GM23338 (cell line): ENCODE measurements around the gene ACY1. TPM values are rescaled to one million over a fixed set of nuclear protein-coding genes. Genes with fewer than 3 reads are reported as not detected.

Source experiments
- ATAC-seq: fragments of 200-7000 bp; cut with Tn5 transposase; 3 replicates; pipeline ENCODE4 v1.9.1; 2020
- DNase-seq: peaks from one replicate; pipeline ENCODE4 v3.0.0-alpha.2; 2015; ENCODE audit warnings: low spot score
- H2AFZ ChIP-seq: fragments of 200-600 bp; sonication (generic); 2 replicates; pipeline ENCODE4 v1.8.0; 2016; ENCODE audit warnings: antibody characterized with exemption, mild to moderate bottlenecking, moderate library complexity
- H3F3A ChIP-seq: fragments of 200-600 bp; sonication (generic); replicated peaks from 2 replicates; pipeline ENCODE4 v1.8.0; 2017; ENCODE audit warnings: antibody characterized with exemption, mixed run types, low read depth
- H3K27ac ChIP-seq: fragments of 200-600 bp; sonication (generic); 2 replicates; pipeline ENCODE4 v1.6.1; 2016; ENCODE audit warnings: low read depth
- H3K27me3 ChIP-seq: fragments of 200-600 bp; sonication (generic); 2 replicates; pipeline ENCODE4 v1.8.0; 2016; ENCODE audit warnings: mild to moderate bottlenecking, mixed run types, moderate library complexity; ENCODE audit not compliant: insufficient read depth
- H3K36me3 ChIP-seq: fragments of 200-600 bp; sonication (generic); 2 replicates; pipeline ENCODE4 v1.8.0; 2016; ENCODE audit warnings: mild to moderate bottlenecking; ENCODE audit not compliant: insufficient read depth
- H3K4me1 ChIP-seq: fragments of 200-600 bp; sonication (generic); 2 replicates; pipeline ENCODE4 v1.8.0; 2016; ENCODE audit warnings: mild to moderate bottlenecking, moderate library complexity; ENCODE audit not compliant: insufficient read depth
- H3K4me2 ChIP-seq: fragments of 200-600 bp; sonication (generic); 2 replicates; pipeline ENCODE4 v1.7.1; 2017; ENCODE audit warnings: mixed run types
- H3K4me3 ChIP-seq: fragments of 200-600 bp; sonication (generic); 2 replicates; pipeline ENCODE4 v1.6.1; 2016; ENCODE audit warnings: mixed run types
- H3K79me2 ChIP-seq: fragments of 200-600 bp; sonication (generic); replicated peaks from 2 replicates; pipeline ENCODE4 v1.8.0; 2017; ENCODE audit warnings: mild to moderate bottlenecking; ENCODE audit not compliant: insufficient read depth
- H3K9me2 ChIP-seq: fragments of 200-600 bp; sonication (generic); 2 replicates; pipeline ENCODE4 v1.8.0; 2017; ENCODE audit not compliant: insufficient read depth
- H4K20me1 ChIP-seq: fragments of 200-600 bp; sonication (generic); replicated peaks from 2 replicates; pipeline ENCODE4 v1.8.0; 2017; ENCODE audit warnings: mild to moderate bottlenecking; ENCODE audit not compliant: insufficient read depth
- H3K27ac Mint-ChIP-seq: 2 replicates; pipeline ENCODE4 v1.8.0; 2020; ENCODE audit warnings: inconsistent platforms, mild to moderate bottlenecking, moderate library complexity, mixed read lengths
- H3K27me3 Mint-ChIP-seq: 3 replicates; pipeline ENCODE4 v1.8.0; 2022; ENCODE audit warnings: low read depth, mild to moderate bottlenecking, moderate library complexity, mixed read lengths, inconsistent platforms; ENCODE audit not compliant: insufficient read depth, poor library complexity
- H3K36me3 Mint-ChIP-seq: 3 replicates; pipeline ENCODE4 v1.8.0; 2021; ENCODE audit warnings: low read depth, mild to moderate bottlenecking, inconsistent platforms, moderate library complexity, mixed read lengths
- H3K4me1 Mint-ChIP-seq: 3 replicates; pipeline ENCODE4 v1.8.0; 2020; ENCODE audit warnings: mild to moderate bottlenecking, inconsistent platforms, mixed read lengths
- H3K4me3 Mint-ChIP-seq: 3 replicates; pipeline ENCODE4 v1.8.0; 2021; ENCODE audit warnings: moderate library complexity, mild to moderate bottlenecking, inconsistent platforms, mixed read lengths
- H3K9me3 Mint-ChIP-seq: 3 replicates; pipeline ENCODE4 v1.8.0; 2020; ENCODE audit warnings: moderate library complexity, mild to moderate bottlenecking, inconsistent platforms, mixed read lengths
- CREB1 ChIP-seq: fragments of 250-450 bp; sonication (Bioruptor Pico); IDR thresholded peaks from 2 replicates; pipeline ENCODE4 v1.5.0; 2020; ENCODE audit warnings: low read depth, mild to moderate bottlenecking, moderate library complexity
- CTCF ChIP-seq, 2 experiments: fragments of 200-600 bp in 1 of 2; sonication (generic) in 1 of 2; conservative IDR thresholded peaks; 2 replicates each; pipeline versions ENCODE4 v1.5.1 to v1.6.1; 2016 to 2017; ENCODE audit warnings: antibody characterized with exemption in 2 of 2, low read depth in 2 of 2, mild to moderate bottlenecking in 2 of 2, moderate library complexity in 1 of 2
- ETS1 ChIP-seq: IDR thresholded peaks from 2 replicates; pipeline ENCODE4 v1.6.1; 2016; ENCODE audit warnings: antibody characterized with exemption
- EZH2 ChIP-seq: fragments of 200-600 bp; sonication (generic); IDR thresholded peaks from one replicate; pipeline ENCODE4 v1.8.0; 2017; ENCODE audit warnings: antibody characterized with exemption, mild to moderate bottlenecking, low read depth; ENCODE audit not compliant: unreplicated experiment
- EZH2phosphoT487 ChIP-seq: fragments of 200-600 bp; sonication (generic); IDR thresholded peaks from one replicate; pipeline ENCODE4 v1.8.1; 2018; ENCODE audit warnings: antibody characterized with exemption; ENCODE audit not compliant: unreplicated experiment
- JUNB ChIP-seq: IDR thresholded peaks from one replicate; pipeline ENCODE4 v1.6.1; 2016; ENCODE audit warnings: antibody characterized with exemption; ENCODE audit not compliant: unreplicated experiment
- NANOG ChIP-seq: IDR thresholded peaks from 2 replicates; pipeline ENCODE4 v1.6.1; 2016; ENCODE audit warnings: antibody characterized with exemption, borderline replicate concordance
- POLR2AphosphoS5 ChIP-seq: IDR thresholded peaks from 2 replicates; pipeline ENCODE4 v1.6.1; 2016; ENCODE audit warnings: antibody characterized with exemption, low read depth
- REST ChIP-seq: IDR thresholded peaks from one replicate; pipeline ENCODE4 v1.6.1; 2018; ENCODE audit warnings: antibody characterized with exemption; ENCODE audit not compliant: unreplicated experiment
- STAT1 ChIP-seq: IDR thresholded peaks from one replicate; pipeline ENCODE4 v1.6.1; 2016; ENCODE audit warnings: antibody characterized with exemption; ENCODE audit not compliant: unreplicated experiment
- ZNF114 ChIP-seq: fragments of 250-450 bp; sonication (Bioruptor Pico); IDR thresholded peaks from 2 replicates; pipeline ENCODE4 v1.5.0; 2020; ENCODE audit warnings: mild to moderate bottlenecking, moderate library complexity
- ZNF331 ChIP-seq: fragments of 250-450 bp; sonication (Bioruptor Pico); IDR thresholded peaks from 2 replicates; pipeline ENCODE4 v1.5.0; 2020; ENCODE audit warnings: low read depth, mild to moderate bottlenecking, moderate library complexity
- ZNF462 ChIP-seq: fragments of 250-450 bp; sonication (Bioruptor Pico); IDR thresholded peaks from 2 replicates; pipeline ENCODE4 v1.5.0; 2020; ENCODE audit warnings: mild to moderate bottlenecking, moderate library complexity
- polyA plus RNA-seq: library from polyadenylated mRNA; unstranded; fragments of >200 nt; fragmentation: Nextera tagmentation; extraction: Ambion mirVana; gene quantifications from 2 replicates; pipeline ENCODE4 v1.2.1, GENCODE V29; 2016
- total RNA-seq: library from RNA; depleted of rRNA; stranded (reverse); fragments of >200 nt; shearing (Covaris generic); gene quantifications from 2 replicates; pipeline ENCODE4 v1.2.3, GENCODE V29; 2014

ACY1 gene
- total and polyA plus RNA-seq, 2 experiments from 2014 or later, result 38.4 to 62.8 TPM

GRCh38 chr3:51960386-51960785 lies 22.9 kb upstream of the ACY1 start:
- no peak overlapping the region for H3K27ac Mint-ChIP-seq

More at GRCh38 chr3:51960386-51960785, 22.9 kb upstream of the ACY1 start:
- no peaks in the 10 kb centered on the region for H3K79me2 ChIP-seq
- DNase-seq (no peak), ATAC-seq (no peak)
- Mint-ChIP-seq H3K27me3 (peaks cover 30% of the 10 kb centered on the region), H3K4me1 (peaks cover 24% of the 10 kb centered on the region), H3K9me3 (no peaks in the 10 kb centered on the region; the same call in 2 of the 3 replicates), H3K36me3 (peaks cover 7% of the 10 kb centered on the region; the same call in 2 of the 3 replicates), H3K4me3 (no peak overlapping the region)
- H4K20me1 ChIP-seq, result no peaks in the 10 kb centered on the region; the same call in 1 of the 2 replicates
- H3K4me3 ChIP-seq, result no peak overlapping the region
- H3K36me3 ChIP-seq, result no peaks in the 10 kb centered on the region
- peaks cover 12% of the 10 kb centered on the region; the same call in 1 of the 2 replicates for H3K4me1 ChIP-seq
- H3K27me3 ChIP-seq, result peaks cover 19% of the 10 kb centered on the region
- TF ChIP-seq STAT1 (no peak), ZNF331 (CRISPR knock-in tag) (no peak), EZH2phosphoT487 (no peak), ETS1 (no peak), REST (no peak), POLR2AphosphoS5 (no peak), NANOG (no peak), EZH2 (no peak), ZNF462 (CRISPR knock-in tag) (no peak), CTCF (conservative IDR thresholded peaks at IDR 0.05; ENCODE audit: low read depth in 2 of 2) (no peak), ZNF114 (CRISPR knock-in tag) (no peak), JUNB (no peak), CREB1 (CRISPR knock-in tag) (no peak)
- no peak overlapping the region for H3K27ac ChIP-seq
- no peaks in the 10 kb centered on the region for H3K9me2 ChIP-seq
- H3F3A ChIP-seq, result 0 out of 2 replicates have a peak, but pooled peaks cover 5% of the 10 kb centered on the region
- no peak overlapping the region for H3K4me2 ChIP-seq
- H2AFZ ChIP-seq, result no peak overlapping the region
